Cardiac fibroblast (primary cell): ENCODE results near the gene F2RL1.
A peak's percentile ranks its signal among the peaks of the same experiment; 100 is the strongest.
"Not testable (repeated sequence)": the region's sequence is repeated elsewhere in the genome, so short reads cannot be mapped to it uniquely, and the experiment has no call there.

Experiments used
- DNase-seq, 2 donors: peaks; one replicate each; pipeline versions ENCODE4 v3.0.0 to v3.0.0-alpha.2; 2010; ENCODE audit warnings: low read depth in 2 of 2
- H3K4me3 ChIP-seq, 2 donors: replicated peaks in 1 of 2; 1 replicate in 1 of 2; 2 replicates in 1 of 2; pipeline ENCODE4 v1.5.1; 2011; ENCODE audit warnings: low read depth in 2 of 2, low read length in 2 of 2, mild to moderate bottlenecking in 2 of 2, moderate library complexity in 1 of 2
- CTCF ChIP-seq: IDR thresholded peaks from one replicate; pipeline ENCODE4 v1.5.1; 2011; ENCODE audit warnings: low read depth, mild to moderate bottlenecking, low read length, inconsistent platforms

F2RL1 gene

DNA sequence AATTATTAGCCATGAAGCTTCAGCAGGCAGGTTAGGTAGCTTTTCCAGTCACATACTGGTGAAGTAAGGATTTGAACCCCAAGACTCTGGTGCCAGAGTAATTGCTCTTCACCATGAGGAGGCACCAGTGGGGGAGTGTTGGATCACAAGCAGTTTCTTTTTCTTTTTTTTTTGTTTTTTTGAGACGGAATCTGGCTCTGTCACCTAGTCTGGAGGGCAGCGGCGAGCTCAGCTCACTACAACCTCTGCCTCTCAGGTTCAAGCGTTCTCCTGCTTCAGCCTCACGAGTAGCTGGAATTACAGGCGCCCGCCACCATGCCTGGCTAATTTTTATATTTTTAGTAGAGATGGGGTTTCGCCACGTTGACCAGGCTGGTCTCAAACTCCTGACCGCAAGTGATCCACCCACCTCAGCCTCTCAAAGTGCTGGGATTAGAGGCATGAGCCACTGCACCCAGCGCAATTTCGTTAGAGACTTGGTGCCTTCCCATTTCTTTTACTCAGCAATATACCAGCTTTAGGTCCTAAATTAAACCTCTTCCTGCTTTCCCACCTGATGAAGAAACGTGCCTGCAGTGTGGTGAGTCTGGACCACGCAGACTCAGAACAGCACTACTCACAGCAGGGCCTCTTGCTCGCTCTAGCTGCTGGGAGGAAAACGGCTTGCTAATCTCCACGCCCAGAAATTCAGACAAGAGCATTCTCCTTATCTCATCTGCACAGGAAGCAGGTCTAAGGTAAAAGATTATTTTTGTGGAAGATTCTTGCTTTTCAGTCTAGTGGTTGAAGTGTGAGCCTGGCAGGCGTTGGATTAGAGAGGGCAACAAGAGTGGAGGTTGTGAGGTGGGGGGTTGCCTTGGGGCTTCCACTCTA is 30.8 kb downstream of the F2RL1 start, which contains the start of gene S100Z:
S100Z (plus strand) TSS at position 596 of the 873 bp plus-strand sequence. CDS start 25,346 bp downstream, outside the sequence.
- no peak for DNase-seq
- TF ChIP-seq CTCF: no peak
- H3K4me3 ChIP-seq: no peak within 1 kb of the TSS

GRCh38 chr5:76850543-76851145 is 31.8 kb downstream of the F2RL1 start:
- DNase-seq: peak in 1 of 2 donors; percentile 20
- no peak for TF ChIP-seq CTCF
- H3K4me3 ChIP-seq: no peak overlapping the region

GRCh38 chr5:76851728-76852369 is 33.0 kb downstream of the F2RL1 start:
- H3K4me3 ChIP-seq: no peak overlapping the region
- TF ChIP-seq CTCF: no peak
- DNase-seq: peak in 1 of 2 donors; percentile 38

DNA sequence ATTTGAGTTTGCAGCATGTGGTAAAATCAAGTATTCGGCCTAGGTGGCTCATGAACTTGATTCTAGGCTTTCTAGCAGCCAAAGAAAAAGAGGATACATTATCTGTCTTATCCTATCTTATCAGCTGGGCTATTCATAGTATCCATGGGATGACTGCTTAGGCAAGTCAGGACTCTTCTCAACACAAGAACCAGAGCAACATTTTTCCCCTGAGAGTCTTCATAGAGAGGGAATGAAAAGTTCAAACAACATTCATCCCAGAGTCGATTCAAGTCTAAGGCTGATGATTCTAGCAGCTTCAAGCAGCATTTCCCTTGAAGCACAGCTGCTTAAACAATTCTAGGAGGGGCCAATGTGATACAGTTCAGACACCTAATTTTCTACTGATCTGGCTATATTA is 33.9 kb downstream of the F2RL1 start:
- no peak for DNase-seq
- no peak for TF ChIP-seq CTCF
- no peak overlapping the region for H3K4me3 ChIP-seq

DNA sequence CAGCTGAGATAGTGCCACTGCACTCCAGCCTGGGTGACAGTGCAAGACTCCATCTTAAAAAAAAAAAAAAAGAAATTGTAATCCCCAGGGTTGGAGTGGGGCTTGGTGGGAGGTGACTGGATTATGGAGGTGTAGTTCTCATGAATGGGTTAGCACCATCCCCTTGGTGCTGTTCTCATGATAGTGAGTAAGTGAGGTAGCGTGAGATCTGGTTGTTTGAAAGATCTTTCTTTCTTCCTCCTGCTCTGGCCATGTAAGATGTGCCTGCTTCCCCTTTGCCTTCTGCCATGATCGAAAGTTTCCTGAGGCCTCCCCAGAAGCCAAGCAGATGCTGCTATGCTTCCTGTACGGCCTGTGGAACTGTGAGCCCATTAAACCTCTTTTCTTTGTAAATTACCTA is 34.9 kb downstream of the F2RL1 start:
- H3K4me3 ChIP-seq: not testable (repeated sequence)

GRCh38 chr5:76854644-76855043 is 35.8 kb downstream of the F2RL1 start:
- no peak overlapping the region for H3K4me3 ChIP-seq
- no peak for DNase-seq
- no peak for TF ChIP-seq CTCF

More for the DNA sequence above, 34.9 kb downstream of the F2RL1 start:
- DNase-seq: not testable (repeated sequence)

GRCh38 chr5:76855501-76855900 is 36.7 kb downstream of the F2RL1 start:
- H3K4me3 ChIP-seq, DNase-seq: not testable (repeated sequence)
